A549 treated with dexamethasone at 1 μM for 4 hours (cell line): Measurements from ENCODE around the gene SYT10. TPM values are rescaled to one million over a fixed set of nuclear protein-coding genes. Genes with fewer than 3 reads are reported as not detected.

Experiments used
- total RNA-seq: library from RNA; stranded (reverse); fragments of 200-300 nt; extraction: Qiagen RNA extraction; gene quantifications from 5 replicates; pipeline ENCODE4 v1.2.3, GENCODE V29; 2022

Gene SYT10, protein sequence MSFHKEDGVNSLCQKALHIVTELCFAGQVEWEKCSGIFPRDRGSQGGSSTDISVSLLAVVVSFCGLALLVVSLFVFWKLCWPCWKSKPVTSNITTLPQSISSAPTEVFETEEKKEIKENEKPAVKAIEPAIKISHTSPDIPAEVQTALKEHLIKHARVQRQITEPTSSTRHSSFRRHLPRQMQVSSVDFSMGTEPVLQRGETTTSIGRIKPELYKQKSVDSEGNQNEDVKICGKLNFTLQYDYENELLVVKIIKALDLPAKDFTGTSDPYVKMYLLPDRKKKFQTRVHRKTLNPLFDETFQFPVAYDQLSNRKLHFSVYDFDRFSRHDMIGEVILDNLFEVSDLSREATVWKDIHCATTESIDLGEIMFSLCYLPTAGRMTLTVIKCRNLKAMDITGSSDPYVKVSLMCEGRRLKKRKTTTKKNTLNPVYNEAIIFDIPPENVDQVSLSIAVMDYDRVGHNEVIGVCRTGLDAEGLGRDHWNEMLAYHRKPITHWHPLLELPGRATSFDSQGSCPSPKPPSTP
- total RNA-seq: not detected in 5 replicates

DNA sequence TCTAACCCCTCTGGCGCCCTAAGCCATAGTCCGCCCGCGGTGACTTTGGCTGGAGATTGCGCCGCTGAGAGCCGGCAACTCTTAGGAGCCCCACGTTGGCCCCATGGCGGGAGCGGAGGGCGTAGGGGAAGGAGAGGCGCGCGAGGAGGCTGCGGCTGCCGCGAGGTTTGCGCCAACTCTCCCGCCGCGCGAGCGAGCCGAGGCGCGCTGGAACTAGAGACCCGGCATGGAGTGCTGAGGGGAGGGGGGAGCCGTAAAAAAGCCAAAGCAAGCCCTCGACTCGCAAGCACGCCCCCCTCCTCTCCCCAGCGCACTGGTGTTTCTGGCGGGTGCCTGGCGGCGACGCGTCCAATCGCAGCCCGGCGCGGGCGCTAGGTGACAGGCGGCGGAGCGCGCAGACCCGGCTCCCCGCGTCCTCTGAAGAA, at the start of gene SYT10:
Gene SYT10 (minus strand): TSS at position 233 of the 425 bp plus-strand sequence. CDS start 297 bp downstream, outside the sequence.

